Nephron progenitor cell (in vitro differentiated cells): ENCODE results near the gene LPIN1.

Source experiments
- DNase-seq: peaks from one replicate; pipeline ENCODE4 v3.0.0; 2021
- H3K27ac Mint-ChIP-seq: 2 replicates; pipeline ENCODE4 v1.8.0; 2021; ENCODE audit warnings: mild to moderate bottlenecking, moderate library complexity, mixed read lengths
- H3K27me3 Mint-ChIP-seq: 2 replicates; pipeline ENCODE4 v1.8.0; 2021; ENCODE audit warnings: mild to moderate bottlenecking, low read depth, mixed read lengths; ENCODE audit not compliant: poor library complexity
- H3K36me3 Mint-ChIP-seq: 2 replicates; pipeline ENCODE4 v1.8.0; 2021; ENCODE audit warnings: low read depth, mixed read lengths
- H3K4me1 Mint-ChIP-seq: 2 replicates; pipeline ENCODE4 v1.8.0; 2021; ENCODE audit warnings: mixed read lengths
- H3K4me3 Mint-ChIP-seq: 2 replicates; pipeline ENCODE4 v1.8.0; 2021; ENCODE audit warnings: mild to moderate bottlenecking, moderate library complexity, mixed read lengths
- H3K9me3 Mint-ChIP-seq: 2 replicates; pipeline ENCODE4 v1.8.0; 2021; ENCODE audit warnings: mild to moderate bottlenecking, moderate library complexity, mixed read lengths
- CTCF ChIP-seq: fragments of 200-600 bp; sonication (generic); IDR thresholded peaks from 2 replicates; pipeline ENCODE4 v1.5.0; 2021; ENCODE audit warnings: antibody characterized with exemption

Gene LPIN1

GRCh38 chr2:11711354-11711716 lies 35.1 kb upstream of the LPIN1 start:
- peaks cover 9% of the 10 kb centered on the region for H3K27me3 Mint-ChIP-seq
- no peak for TF ChIP-seq CTCF
- H3K9me3 Mint-ChIP-seq = no peaks in the 10 kb centered on the region

GRCh38 chr2:11711751-11712150 lies 34.7 kb upstream of the LPIN1 start:
- Mint-ChIP-seq H3K27ac (no peak overlapping the region), H3K27me3 (peaks cover 9% of the 10 kb centered on the region), H3K36me3 (no peaks in the 10 kb centered on the region), H3K4me1 (peaks cover 14% of the 10 kb centered on the region), H3K9me3 (no peaks in the 10 kb centered on the region), H3K4me3 (no peak overlapping the region)
- no peak for TF ChIP-seq CTCF
- no peak for DNase-seq

More at GRCh38 chr2:11711354-11711716, 35.1 kb upstream of the LPIN1 start:
- Mint-ChIP-seq H3K4me3 (no peak overlapping the region), H3K4me1 (peaks cover 10% of the 10 kb centered on the region), H3K27ac (no peak overlapping the region), H3K36me3 (no peaks in the 10 kb centered on the region)
- no peak for DNase-seq

GRCh38 chr2:11712866-11713265 lies 33.6 kb upstream of the LPIN1 start:
- no peak for DNase-seq
- Mint-ChIP-seq H3K4me3 (no peak overlapping the region), H3K27me3 (peaks cover 10% of the 10 kb centered on the region), H3K27ac (no peak overlapping the region), H3K4me1 (peaks cover 22% of the 10 kb centered on the region), H3K36me3 (no peaks in the 10 kb centered on the region), H3K9me3 (no peaks in the 10 kb centered on the region)
- TF ChIP-seq CTCF = no peak

GRCh38 chr2:11713815-11714214 lies 32.6 kb upstream of the LPIN1 start:
- Mint-ChIP-seq H3K27me3 (peaks cover 12% of the 10 kb centered on the region), H3K9me3 (no peaks in the 10 kb centered on the region), H3K36me3 (no peaks in the 10 kb centered on the region), H3K4me3 (no peak overlapping the region), H3K4me1 (peaks cover 24% of the 10 kb centered on the region), H3K27ac (no peak overlapping the region)
- no peak for TF ChIP-seq CTCF
- DNase-seq = no peak

GRCh38 chr2:11715987-11716652 lies 30.3 kb upstream of the LPIN1 start:
- Mint-ChIP-seq H3K27me3 (peaks cover 12% of the 10 kb centered on the region), H3K4me3 (no peak overlapping the region)

More at GRCh38 chr2:11715987-11716652, 30.3 kb upstream of the LPIN1 start:
- Mint-ChIP-seq H3K9me3 (no peaks in the 10 kb centered on the region), H3K27ac (no peak overlapping the region), H3K36me3 (no peaks in the 10 kb centered on the region), H3K4me1 (peaks cover 27% of the 10 kb centered on the region)
- no peak for TF ChIP-seq CTCF
- no peak for DNase-seq
